Pulmonary artery endothelial cell (primary cell): Measurements from ENCODE around the gene ANKRD13B. TPM values are rescaled to one million over a fixed set of nuclear protein-coding genes. Genes with fewer than 3 reads are reported as not detected.

Experiments
- DNase-seq: peaks from one replicate; pipeline ENCODE4 v3.0.0-alpha.2; 2011; ENCODE audit warnings: low read depth, low spot score
- total RNA-seq: library from RNA; depleted of rRNA; stranded (reverse); fragments of >200 nt; gene quantifications from 2 replicates; pipeline ENCODE4 v1.2.3, GENCODE V29; 2014

ANKRD13B gene
- total RNA-seq, 1 donor from 2014 or later: 12.3 TPM

- no peak for DNase-seq
Observed at GRCh38 chr17:29581583-29582253, 11.2 kb upstream of the ANKRD13B start.

- DNase-seq: no peak
Observed at GRCh38 chr17:29582254-29582765, 10.6 kb upstream of the ANKRD13B start.

- DNase-seq: no peak
Observed at GRCh38 chr17:29582772-29583171, 10.2 kb upstream of the ANKRD13B start.

- no peak for DNase-seq
Observed at GRCh38 chr17:29583324-29584248, 9.3 kb upstream of the ANKRD13B start.

- no peak for DNase-seq
Observed at GRCh38 chr17:29584452-29585079, 8.4 kb upstream of the ANKRD13B start.

GRCh38 chr17:29585080-29585751, 7.7 kb upstream of the ANKRD13B start:
- DNase-seq: peak; percentile 48

- no peak for DNase-seq
Observed at GRCh38 chr17:29586676-29587469, 6.1 kb upstream of the ANKRD13B start.

- DNase-seq: no peak
Observed at GRCh38 chr17:29587591-29587990, 5.3 kb upstream of the ANKRD13B start.

- DNase-seq: no peak
Observed at GRCh38 chr17:29588017-29588561, 4.8 kb upstream of the ANKRD13B start.

GRCh38 chr17:29588562-29589411, 4.1 kb upstream of the ANKRD13B start:
- no peak for DNase-seq

GRCh38 chr17:29589524-29590410, 3.2 kb upstream of the ANKRD13B start, which contains the start of gene GIT1:
Gene GIT1 (minus strand): TSS chr17:29589648. CDS start chr17:29589378, 270 bp downstream.
- DNase-seq: no peak

- DNase-seq: no peak
Observed at GRCh38 chr17:29590411-29591145, 2.4 kb upstream of the ANKRD13B start.

- no peak for DNase-seq
Observed at GRCh38 chr17:29591146-29591736, 1.7 kb upstream of the ANKRD13B start.

- no peak for DNase-seq
Observed at GRCh38 chr17:29591737-29592608, 959 bp upstream of the ANKRD13B start.

- DNase-seq: no peak
Observed at GRCh38 chr17:29593591-29594518, 923 bp downstream of the ANKRD13B start.
